ENCODE measurements around the gene NAT9. TPM values are rescaled to one million over a fixed set of nuclear protein-coding genes. Genes with fewer than 3 reads are reported as not detected.

NAT9 gene
- total RNA-seq, 1 experiment from 2014 or later: 63.5 TPM

- H3K4me1 Mint-ChIP-seq: no peaks in the 10 kb centered on the region
- no peak overlapping the region for H3K4me3 Mint-ChIP-seq
- H2BK20ac ChIP-seq (ENCODE audit: low read depth, low read length, poor library complexity, severe bottlenecking): no peak overlapping the region
- H3K27ac ChIP-seq (ENCODE audit: insufficient read length, low read depth, low read length): no peak overlapping the region
- H3K4me2 ChIP-seq (ENCODE audit: insufficient read depth, insufficient read length, low read length): no peak overlapping the region
- no peak overlapping the region for H3K4ac ChIP-seq (ENCODE audit: low read depth, low read length)
- H2AK5ac ChIP-seq (ENCODE audit: insufficient read length, low read length): no peak overlapping the region
- H3K4me1 ChIP-seq (ENCODE audit: insufficient read depth, low read length): no peaks in the 10 kb centered on the region
- H4K91ac ChIP-seq (ENCODE audit: insufficient read length, low read depth, low read length): no peak overlapping the region
- no peaks in the 10 kb centered on the region for H3K79me2 ChIP-seq (ENCODE audit: insufficient read depth, low read length)
- no peaks in the 10 kb centered on the region; the same call in 1 of the 2 replicates for H3K27me3 ChIP-seq (ENCODE audit: insufficient read depth, low read length)
- no peaks in the 10 kb centered on the region for H4K20me1 ChIP-seq (ENCODE audit: control insufficient read depth, insufficient read depth, insufficient read length)
- no peak overlapping the region for H4K8ac ChIP-seq (replicated peaks; ENCODE audit: insufficient read length, low read depth, low read length)
- peaks cover 21% of the 10 kb centered on the region for H3K27me3 Mint-ChIP-seq (ENCODE audit: low read depth)
- H3K36me3 Mint-ChIP-seq (ENCODE audit: insufficient read depth in 1 of 3, low read depth in 3 of 3): no peaks in the 10 kb centered on the region
- H3K14ac ChIP-seq (ENCODE audit: insufficient read depth, low read length): no peak overlapping the region
- H2AFZ ChIP-seq (ENCODE audit: low read length): no peak overlapping the region
- H3K56ac ChIP-seq (ENCODE audit: insufficient read length, low read depth, low read length): no peak overlapping the region
- H3T11ph ChIP-seq (ENCODE audit: low read length): no peak overlapping the region
- no peak overlapping the region for H3K9ac ChIP-seq (ENCODE audit: extremely low read depth, insufficient read length, low read length)
- H2BK15ac ChIP-seq (ENCODE audit: low read depth, low read length): no peak overlapping the region
- DNase-seq: no peak
- H3K79me1 ChIP-seq (ENCODE audit: insufficient read depth, low read depth, low read length, poor library complexity, severe bottlenecking): no peaks in the 10 kb centered on the region
- no peak overlapping the region for H3K27ac Mint-ChIP-seq
- no peaks in the 10 kb centered on the region for H3K9me3 Mint-ChIP-seq
- no peak overlapping the region for H2BK120ac ChIP-seq (ENCODE audit: low read depth, low read length, poor library complexity, severe bottlenecking)
- no peaks in the 10 kb centered on the region for H3K9me3 ChIP-seq (ENCODE audit: control insufficient read depth, low read depth, low read length)
- no peak overlapping the region for H2BK5ac ChIP-seq (ENCODE audit: insufficient read length, low read length)
- no peak overlapping the region for H4K5ac ChIP-seq (ENCODE audit: insufficient read length, low read depth, low read length)
- TF ChIP-seq, protein P1, sequence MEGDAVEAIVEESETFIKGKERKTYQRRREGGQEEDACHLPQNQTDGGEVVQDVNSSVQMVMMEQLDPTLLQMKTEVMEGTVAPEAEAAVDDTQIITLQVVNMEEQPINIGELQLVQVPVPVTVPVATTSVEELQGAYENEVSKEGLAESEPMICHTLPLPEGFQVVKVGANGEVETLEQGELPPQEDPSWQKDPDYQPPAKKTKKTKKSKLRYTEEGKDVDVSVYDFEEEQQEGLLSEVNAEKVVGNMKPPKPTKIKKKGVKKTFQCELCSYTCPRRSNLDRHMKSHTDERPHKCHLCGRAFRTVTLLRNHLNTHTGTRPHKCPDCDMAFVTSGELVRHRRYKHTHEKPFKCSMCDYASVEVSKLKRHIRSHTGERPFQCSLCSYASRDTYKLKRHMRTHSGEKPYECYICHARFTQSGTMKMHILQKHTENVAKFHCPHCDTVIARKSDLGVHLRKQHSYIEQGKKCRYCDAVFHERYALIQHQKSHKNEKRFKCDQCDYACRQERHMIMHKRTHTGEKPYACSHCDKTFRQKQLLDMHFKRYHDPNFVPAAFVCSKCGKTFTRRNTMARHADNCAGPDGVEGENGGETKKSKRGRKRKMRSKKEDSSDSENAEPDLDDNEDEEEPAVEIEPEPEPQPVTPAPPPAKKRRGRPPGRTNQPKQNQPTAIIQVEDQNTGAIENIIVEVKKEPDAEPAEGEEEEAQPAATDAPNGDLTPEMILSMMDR (conservative IDR thresholded peaks at IDR 0.05): no peak
- H3K18ac ChIP-seq (ENCODE audit: insufficient read length, low read depth, low read length): no peak overlapping the region
- no peak overlapping the region for H2BK12ac ChIP-seq (ENCODE audit: insufficient read length, low read depth, low read length)
- H3K23ac ChIP-seq (ENCODE audit: insufficient read length, low read depth, low read length): no peak overlapping the region
- whole genome bisulfite sequencing (ENCODE audit: extremely low coverage, insufficient read length, low lambda C conversion rate): no CpG with 5 or more reads among the region's 3 CpGs
- H3K23me2 ChIP-seq (ENCODE audit: insufficient read length, low read depth, low read length, poor library complexity, severe bottlenecking): no peaks in the 10 kb centered on the region
These were observed 48.0 kb downstream of the NAT9 start for GRCh38 chr17:74728033-74728701.
